Breast epithelium (tissue), 3 donors: ENCODE data around the gene OPRD1.

Experiments
- POLR2AphosphoS5 ChIP-seq, 3 donors: sonication (generic); formaldehyde crosslinking; IDR thresholded peaks; one replicate each; pipeline ENCODE4 v1.6.1; 2017; ENCODE audit warnings: antibody characterized with exemption in 3 of 3
- TF ChIP-seq, protein P1 (sequence below), 3 donors: fragments of 450-650 bp; IDR thresholded peaks; one replicate each; pipeline ENCODE4 v1.5.1; 2016 to 2017; ENCODE audit warnings: antibody characterized with exemption in 3 of 3, mild to moderate bottlenecking in 3 of 3, moderate library complexity in 3 of 3

DNA sequence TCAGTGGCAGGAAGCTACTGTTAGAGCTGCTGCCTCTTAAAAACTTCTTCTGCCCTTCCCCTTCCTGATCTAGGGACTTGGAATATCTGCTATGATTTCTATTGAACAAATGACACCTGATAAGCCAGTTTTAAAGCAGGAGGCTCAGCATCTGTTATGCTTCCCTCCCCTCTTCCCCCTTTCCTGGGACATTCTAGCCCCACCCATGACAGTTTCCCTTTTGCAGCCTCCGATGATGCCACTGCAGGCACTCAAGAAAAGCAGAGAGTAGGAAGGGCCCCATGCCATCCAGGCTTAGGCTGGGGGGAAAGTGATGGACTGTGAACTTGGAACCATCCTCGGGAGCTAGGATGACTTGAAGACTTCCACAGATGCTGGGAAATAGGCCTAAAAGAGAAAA is 87.3 kb downstream of the OPRD1 start:
- TF ChIP-seq, protein P1, sequence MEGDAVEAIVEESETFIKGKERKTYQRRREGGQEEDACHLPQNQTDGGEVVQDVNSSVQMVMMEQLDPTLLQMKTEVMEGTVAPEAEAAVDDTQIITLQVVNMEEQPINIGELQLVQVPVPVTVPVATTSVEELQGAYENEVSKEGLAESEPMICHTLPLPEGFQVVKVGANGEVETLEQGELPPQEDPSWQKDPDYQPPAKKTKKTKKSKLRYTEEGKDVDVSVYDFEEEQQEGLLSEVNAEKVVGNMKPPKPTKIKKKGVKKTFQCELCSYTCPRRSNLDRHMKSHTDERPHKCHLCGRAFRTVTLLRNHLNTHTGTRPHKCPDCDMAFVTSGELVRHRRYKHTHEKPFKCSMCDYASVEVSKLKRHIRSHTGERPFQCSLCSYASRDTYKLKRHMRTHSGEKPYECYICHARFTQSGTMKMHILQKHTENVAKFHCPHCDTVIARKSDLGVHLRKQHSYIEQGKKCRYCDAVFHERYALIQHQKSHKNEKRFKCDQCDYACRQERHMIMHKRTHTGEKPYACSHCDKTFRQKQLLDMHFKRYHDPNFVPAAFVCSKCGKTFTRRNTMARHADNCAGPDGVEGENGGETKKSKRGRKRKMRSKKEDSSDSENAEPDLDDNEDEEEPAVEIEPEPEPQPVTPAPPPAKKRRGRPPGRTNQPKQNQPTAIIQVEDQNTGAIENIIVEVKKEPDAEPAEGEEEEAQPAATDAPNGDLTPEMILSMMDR (IDR thresholded peaks at IDR 0.05), result no peak
- TF ChIP-seq POLR2AphosphoS5 (IDR thresholded peaks at IDR 0.05), result no peak
